ENCODE results near the gene ELOVL7. TPM values are rescaled to one million over a fixed set of nuclear protein-coding genes. Genes with fewer than 3 reads are reported as not detected.

The ELOVL7 gene
- total RNA-seq, 2 experiments from 2014 or later: 0.18 TPM; not detected in 1

DNA sequence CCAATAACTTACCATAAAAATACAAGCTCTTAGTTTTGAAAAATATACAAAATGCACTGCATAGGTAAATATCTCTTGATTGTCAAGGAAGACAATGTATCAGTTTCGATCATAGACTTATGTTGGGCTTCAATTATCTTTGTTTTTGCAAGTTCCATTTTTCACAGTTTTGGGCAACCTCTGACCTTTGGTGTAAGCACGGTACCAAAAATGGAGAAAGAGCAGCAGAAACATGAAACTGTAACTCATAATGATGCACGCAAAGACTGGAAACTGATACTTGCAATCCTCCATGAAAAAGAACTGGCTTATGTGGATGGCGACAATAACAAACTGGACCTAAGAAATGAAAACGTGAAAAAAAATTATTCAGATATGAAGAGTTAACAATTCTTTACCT lies 89.6 kb downstream of the ELOVL7 start:
- CTCF ChIA-PET: no interaction called here
- H3K9me3 Mint-ChIP-seq: no peaks in the 10 kb centered on the region
- no peak overlapping the region for H3K4me3 Mint-ChIP-seq
- DNase-seq: no peak
- TF ChIP-seq, protein P1, sequence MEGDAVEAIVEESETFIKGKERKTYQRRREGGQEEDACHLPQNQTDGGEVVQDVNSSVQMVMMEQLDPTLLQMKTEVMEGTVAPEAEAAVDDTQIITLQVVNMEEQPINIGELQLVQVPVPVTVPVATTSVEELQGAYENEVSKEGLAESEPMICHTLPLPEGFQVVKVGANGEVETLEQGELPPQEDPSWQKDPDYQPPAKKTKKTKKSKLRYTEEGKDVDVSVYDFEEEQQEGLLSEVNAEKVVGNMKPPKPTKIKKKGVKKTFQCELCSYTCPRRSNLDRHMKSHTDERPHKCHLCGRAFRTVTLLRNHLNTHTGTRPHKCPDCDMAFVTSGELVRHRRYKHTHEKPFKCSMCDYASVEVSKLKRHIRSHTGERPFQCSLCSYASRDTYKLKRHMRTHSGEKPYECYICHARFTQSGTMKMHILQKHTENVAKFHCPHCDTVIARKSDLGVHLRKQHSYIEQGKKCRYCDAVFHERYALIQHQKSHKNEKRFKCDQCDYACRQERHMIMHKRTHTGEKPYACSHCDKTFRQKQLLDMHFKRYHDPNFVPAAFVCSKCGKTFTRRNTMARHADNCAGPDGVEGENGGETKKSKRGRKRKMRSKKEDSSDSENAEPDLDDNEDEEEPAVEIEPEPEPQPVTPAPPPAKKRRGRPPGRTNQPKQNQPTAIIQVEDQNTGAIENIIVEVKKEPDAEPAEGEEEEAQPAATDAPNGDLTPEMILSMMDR (IDR thresholded peaks at IDR 0.05): no peak
- ATAC-seq: no peak
- intact Hi-C loops (cut with micrococcal nuclease): no loop called here
- H3K27me3 Mint-ChIP-seq: peaks cover 5% of the 10 kb centered on the region
- POLR2A ChIA-PET: no interaction called here
- H3K36me3 Mint-ChIP-seq (ENCODE audit: low read depth): no peaks in the 10 kb centered on the region
- no peak overlapping the region for H3K27ac Mint-ChIP-seq
- H3K4me1 Mint-ChIP-seq (ENCODE audit: low read depth): no peaks in the 10 kb centered on the region

DNA sequence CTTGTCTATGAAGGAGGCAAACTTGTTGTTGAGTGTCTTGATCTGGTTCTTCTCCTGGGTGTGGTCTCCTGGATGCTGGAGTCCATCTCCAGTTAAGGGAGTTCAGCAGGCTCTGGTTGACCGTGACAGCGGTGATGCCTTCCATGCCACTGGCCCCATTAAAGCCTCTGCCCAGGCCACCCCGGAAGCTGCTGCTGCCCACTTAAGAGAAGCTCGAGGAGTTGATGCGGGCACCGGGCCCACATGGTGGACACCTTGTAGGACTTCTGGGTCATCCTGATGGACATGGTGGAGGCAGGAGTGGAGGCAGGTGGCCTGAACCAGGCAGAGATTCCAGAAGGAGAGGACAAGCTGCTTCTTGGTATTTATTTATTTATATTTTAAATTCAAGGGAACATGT lies 99.4 kb downstream of the ELOVL7 start:
- H3K27me3 Mint-ChIP-seq: peaks cover 1% of the 10 kb centered on the region
- intact Hi-C loops (cut with micrococcal nuclease): no loop called here
- DNase-seq: no peak
- no peak overlapping the region for H3K4me3 Mint-ChIP-seq
- no peaks in the 10 kb centered on the region for H3K4me1 Mint-ChIP-seq (ENCODE audit: low read depth)
- no peak for ATAC-seq
- TF ChIP-seq, protein P1 (IDR thresholded peaks at IDR 0.05): no peak
- POLR2A ChIA-PET: no interaction called here
- no peak overlapping the region for H3K27ac Mint-ChIP-seq
- CTCF ChIA-PET: no interaction called here
- H3K9me3 Mint-ChIP-seq: peaks cover 11% of the 10 kb centered on the region
- H3K36me3 Mint-ChIP-seq (ENCODE audit: low read depth): no peaks in the 10 kb centered on the region

DNA sequence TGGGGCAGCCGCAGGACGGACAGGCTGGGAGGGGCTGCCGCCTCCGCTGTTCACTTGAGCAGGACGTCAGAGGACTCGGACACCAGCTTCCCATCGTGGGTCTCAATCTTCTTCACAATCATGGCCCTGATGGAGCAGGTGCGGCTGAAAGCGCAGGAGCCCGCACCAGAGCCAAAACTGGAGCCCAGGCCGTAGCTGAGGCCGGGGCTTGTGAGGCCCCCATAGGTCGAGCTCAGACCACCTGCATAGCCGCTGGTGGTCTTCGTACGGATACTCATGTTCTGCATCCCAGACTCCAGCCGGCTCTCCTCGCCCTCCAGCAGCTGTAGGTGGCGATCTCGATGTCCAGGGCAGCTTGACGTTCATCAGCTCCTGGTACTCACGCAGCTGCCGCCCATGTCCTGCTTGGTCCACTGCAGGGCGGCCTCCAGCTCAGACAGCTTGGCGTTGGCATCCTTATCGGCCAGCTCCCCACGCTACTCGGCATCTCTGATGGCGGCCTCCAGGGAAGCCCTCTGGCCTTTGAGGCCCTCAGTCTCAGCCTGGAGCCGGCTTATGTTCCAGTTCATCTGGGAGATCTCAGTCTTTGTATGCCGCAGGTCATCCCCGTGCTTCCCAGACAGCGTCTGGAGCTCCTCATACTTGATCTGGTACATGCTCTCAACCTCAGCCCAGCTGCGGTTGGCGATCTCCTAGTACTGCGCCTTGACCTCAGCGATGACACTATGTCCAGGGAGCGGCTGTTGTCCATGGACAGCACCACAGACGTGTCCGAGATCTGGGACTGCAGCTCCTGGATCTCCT lies 100.4 kb downstream of the ELOVL7 start:
- ATAC-seq: no peak
- no peak for DNase-seq
- H3K27me3 Mint-ChIP-seq: peaks cover 1% of the 10 kb centered on the region
- no peak overlapping the region for H3K27ac Mint-ChIP-seq
- no peaks in the 10 kb centered on the region for H3K36me3 Mint-ChIP-seq (ENCODE audit: low read depth)
- H3K9me3 Mint-ChIP-seq: peaks cover 13% of the 10 kb centered on the region
- TF ChIP-seq, protein P1 (IDR thresholded peaks at IDR 0.05): no peak
- POLR2A ChIA-PET: no interaction called here
- CTCF ChIA-PET: no interaction called here
- intact Hi-C loops (cut with micrococcal nuclease): no loop called here
- no peak overlapping the region for H3K4me3 Mint-ChIP-seq
- H3K4me1 Mint-ChIP-seq (ENCODE audit: low read depth): no peaks in the 10 kb centered on the region

DNA sequence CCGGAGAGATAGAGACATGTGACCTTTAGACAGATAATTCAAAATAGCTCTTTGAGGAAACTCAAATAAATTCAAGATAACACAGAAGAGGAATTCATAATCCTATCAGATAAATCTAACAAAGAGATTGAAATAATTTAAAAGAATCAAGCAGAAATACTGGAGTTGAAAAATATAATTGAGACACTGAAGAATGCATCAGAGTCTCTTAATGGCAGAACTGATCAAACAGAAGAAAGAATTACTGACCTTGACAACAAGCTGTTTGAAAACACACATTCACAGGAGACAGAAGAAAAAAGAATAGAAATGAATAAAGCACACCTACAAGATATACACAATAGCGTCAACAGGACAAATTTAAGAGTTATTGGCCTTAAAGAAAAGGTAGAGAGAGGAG lies 103.7 kb downstream of the ELOVL7 start:
- POLR2A ChIA-PET: no interaction called here
- DNase-seq: no peak
- TF ChIP-seq, protein P1 (IDR thresholded peaks at IDR 0.05): no peak
- Mint-ChIP-seq H3K27me3 (no peaks in the 10 kb centered on the region), H3K36me3 (ENCODE audit: low read depth) (no peaks in the 10 kb centered on the region), H3K4me3 (no peak overlapping the region), H3K4me1 (ENCODE audit: low read depth) (no peaks in the 10 kb centered on the region), H3K27ac (no peak overlapping the region), H3K9me3 (peaks cover 13% of the 10 kb centered on the region)
- CTCF ChIA-PET: no interaction called here
- no peak for ATAC-seq
- intact Hi-C loops (cut with micrococcal nuclease): no loop called here

DNA sequence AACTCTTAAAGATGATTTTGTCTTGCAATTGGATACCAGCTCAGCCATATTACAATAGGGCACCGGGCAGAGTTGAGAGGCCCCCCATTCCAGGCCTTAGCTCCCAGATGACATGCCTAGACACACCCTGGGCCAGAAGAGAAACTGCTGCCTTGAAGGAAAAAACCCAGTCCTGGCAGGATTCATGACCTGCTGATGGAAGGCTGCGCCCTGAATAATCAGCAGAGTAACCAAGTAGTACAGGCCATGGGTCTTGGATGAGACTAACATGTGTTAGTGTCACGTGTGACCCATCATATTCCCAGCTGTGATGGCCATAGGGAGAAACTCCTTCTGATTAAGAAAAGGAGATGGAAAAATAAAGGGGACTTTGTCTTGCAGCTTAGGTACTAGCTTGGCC lies 105.1 kb downstream of the ELOVL7 start:
- H3K36me3 Mint-ChIP-seq (ENCODE audit: low read depth): no peaks in the 10 kb centered on the region
- intact Hi-C loops (cut with micrococcal nuclease): no loop called here
- ChIA-PET CTCF (no interaction called here), POLR2A (no interaction called here)
- no peak overlapping the region for H3K27ac Mint-ChIP-seq
- no peaks in the 10 kb centered on the region for H3K4me1 Mint-ChIP-seq (ENCODE audit: low read depth)
- H3K4me3 Mint-ChIP-seq: no peak overlapping the region
- TF ChIP-seq, protein P1 (IDR thresholded peaks at IDR 0.05): no peak
- DNase-seq (no peak), ATAC-seq (no peak)
- peaks cover 13% of the 10 kb centered on the region for H3K9me3 Mint-ChIP-seq
- H3K27me3 Mint-ChIP-seq: no peaks in the 10 kb centered on the region

Data from activated CD8-positive, alpha-beta T cell treated with anti-CD3 and anti-CD28 coated beads for 36 hours (primary cell).